H9 (cell line): Measurements from ENCODE around the gene TTC9. TPM values are rescaled to one million over a fixed set of nuclear protein-coding genes. Genes with fewer than 3 reads are reported as not detected.
A peak's percentile ranks its signal among the peaks of the same experiment; 100 is the strongest.

Source experiments
- DNase-seq: peaks from one replicate; pipeline ENCODE4 v3.0.0-alpha.2; 2017
- H2AFZ ChIP-seq: one replicate; pipeline ENCODE4 v1.6.1; 2013; ENCODE audit warnings: mild to moderate bottlenecking, low read length, control low read depth, moderate library complexity
- H2AK5ac ChIP-seq: 2 replicates; pipeline ENCODE4 v1.6.1; 2013; ENCODE audit warnings: low read length, control low read depth, mixed read lengths; ENCODE audit not compliant: insufficient read length
- H2BK120ac ChIP-seq: one replicate; pipeline ENCODE4 v1.6.1; 2013; ENCODE audit warnings: low read depth, mild to moderate bottlenecking, low read length, control low read depth, inconsistent platforms; ENCODE audit not compliant: poor library complexity, severe bottlenecking
- H2BK12ac ChIP-seq: 2 replicates; pipeline ENCODE4 v1.6.1; 2013; ENCODE audit warnings: low read length, control low read depth, mixed read lengths, low read depth; ENCODE audit not compliant: insufficient read length
- H2BK15ac ChIP-seq: 2 replicates; pipeline ENCODE4 v1.6.1; 2013; ENCODE audit warnings: low read depth, low read length, control low read depth
- H2BK20ac ChIP-seq: one replicate; pipeline ENCODE4 v1.6.1; 2013; ENCODE audit warnings: low read depth, mild to moderate bottlenecking, low read length, control low read depth, inconsistent platforms; ENCODE audit not compliant: poor library complexity, severe bottlenecking
- H2BK5ac ChIP-seq: 2 replicates; pipeline ENCODE4 v1.6.1; 2013; ENCODE audit warnings: low read length, control low read depth, mixed read lengths; ENCODE audit not compliant: insufficient read length
- H3K14ac ChIP-seq: 2 replicates; pipeline ENCODE4 v1.6.1; 2013; ENCODE audit warnings: low read length, control low read depth; ENCODE audit not compliant: insufficient read depth
- H3K18ac ChIP-seq: 2 replicates; pipeline ENCODE4 v1.6.1; 2013; ENCODE audit warnings: low read depth, mild to moderate bottlenecking, mixed read lengths, low read length, control low read depth; ENCODE audit not compliant: insufficient read length
- H3K23ac ChIP-seq: 2 replicates; pipeline ENCODE4 v1.6.1; 2013; ENCODE audit warnings: low read length, control low read depth, mixed read lengths, low read depth; ENCODE audit not compliant: insufficient read length
- H3K23me2 ChIP-seq: 2 replicates; pipeline ENCODE4 v1.6.1; 2013; ENCODE audit warnings: low read depth, mild to moderate bottlenecking, mixed read lengths, low read length, control low read depth; ENCODE audit not compliant: insufficient read length, poor library complexity, severe bottlenecking
- H3K27ac ChIP-seq: 2 replicates; pipeline ENCODE4 v1.5.1; 2013; ENCODE audit warnings: low read length, control low read depth, mixed read lengths, low read depth; ENCODE audit not compliant: insufficient read length
- H3K27me3 ChIP-seq: 2 replicates; pipeline ENCODE4 v1.6.1; 2013; ENCODE audit warnings: low read length, control low read depth, inconsistent platforms; ENCODE audit not compliant: insufficient read depth
- H3K4ac ChIP-seq: 2 replicates; pipeline ENCODE4 v1.6.1; 2013; ENCODE audit warnings: low read depth, mild to moderate bottlenecking, control low read depth, inconsistent platforms, low read length, moderate library complexity
- H3K4me1 ChIP-seq: 2 replicates; pipeline ENCODE4 v1.6.1; 2013; ENCODE audit warnings: low read length, control low read depth, inconsistent platforms; ENCODE audit not compliant: insufficient read depth
- H3K4me2 ChIP-seq: 2 replicates; pipeline ENCODE4 v1.6.1; 2013; ENCODE audit warnings: low read length, control low read depth, mixed read lengths; ENCODE audit not compliant: insufficient read length, insufficient read depth
- H3K56ac ChIP-seq: 2 replicates; pipeline ENCODE4 v1.6.1; 2013; ENCODE audit warnings: low read depth, mild to moderate bottlenecking, mixed read lengths, low read length, control low read depth; ENCODE audit not compliant: insufficient read length
- H3K79me1 ChIP-seq: 2 replicates; pipeline ENCODE4 v1.6.1; 2013; ENCODE audit warnings: low read depth, mild to moderate bottlenecking, moderate library complexity, low read length, control low read depth, inconsistent platforms; ENCODE audit not compliant: insufficient read depth, poor library complexity, severe bottlenecking
- H3K79me2 ChIP-seq: 2 replicates; pipeline ENCODE4 v1.6.1; 2013; ENCODE audit warnings: low read length, control low read depth, inconsistent platforms; ENCODE audit not compliant: insufficient read depth
- H3K9ac ChIP-seq: 2 replicates; pipeline ENCODE4 v1.6.1; 2013; ENCODE audit warnings: low read length, control low read depth, mixed read lengths; ENCODE audit not compliant: insufficient read length; ENCODE audit errors: extremely low read depth
- H3K9me3 ChIP-seq: one replicate; pipeline ENCODE4 v1.6.1; 2013; ENCODE audit warnings: low read depth, low read length, inconsistent platforms; ENCODE audit not compliant: control insufficient read depth
- H3T11ph ChIP-seq: one replicate; pipeline ENCODE4 v1.6.1; 2013; ENCODE audit warnings: mild to moderate bottlenecking, low read length, control low read depth, inconsistent platforms
- H4K20me1 ChIP-seq: one replicate; pipeline ENCODE4 v1.6.1; 2013; ENCODE audit not compliant: control insufficient read depth, insufficient read length, insufficient read depth
- H4K5ac ChIP-seq: 2 replicates; pipeline ENCODE4 v1.6.1; 2013; ENCODE audit warnings: low read depth, mild to moderate bottlenecking, mixed read lengths, low read length, control low read depth; ENCODE audit not compliant: insufficient read length
- H4K8ac ChIP-seq: replicated peaks from 2 replicates; pipeline ENCODE4 v1.6.1; 2013; ENCODE audit warnings: low read length, control low read depth, mixed read lengths, low read depth; ENCODE audit not compliant: insufficient read length
- H4K91ac ChIP-seq: 2 replicates; pipeline ENCODE4 v1.6.1; 2013; ENCODE audit warnings: low read depth, mild to moderate bottlenecking, moderate library complexity, mixed read lengths, low read length, control low read depth; ENCODE audit not compliant: insufficient read length
- H3K27ac Mint-ChIP-seq, 3 experiments: 2 replicates in 2 of 3; 3 replicates in 1 of 3; pipeline ENCODE4 v1.8.0; 2020 to 2021; ENCODE audit warnings: mixed read lengths in 3 of 3, mild to moderate bottlenecking in 1 of 3, moderate library complexity in 1 of 3
- H3K27me3 Mint-ChIP-seq: 2 replicates; pipeline ENCODE4 v1.8.0; 2021; ENCODE audit warnings: low read depth, mild to moderate bottlenecking, moderate library complexity, mixed read lengths
- H3K36me3 Mint-ChIP-seq, 3 experiments: 2 replicates in 2 of 3; 3 replicates in 1 of 3; pipeline ENCODE4 v1.8.0; 2020 to 2021; ENCODE audit warnings: low read depth in 3 of 3, mixed read lengths in 3 of 3; ENCODE audit not compliant: insufficient read depth in 1 of 3
- H3K4me1 Mint-ChIP-seq, 2 experiments: 2 replicates each; pipeline ENCODE4 v1.8.0; 2020; ENCODE audit warnings: mixed read lengths in 2 of 2
- H3K4me3 Mint-ChIP-seq, 2 experiments: 2 replicates in 1 of 2; 3 replicates in 1 of 2; pipeline ENCODE4 v1.8.0; 2020 to 2021; ENCODE audit warnings: mild to moderate bottlenecking in 2 of 2, mixed read lengths in 2 of 2, moderate library complexity in 1 of 2
- H3K9me3 Mint-ChIP-seq, 2 experiments: 2 replicates in 1 of 2; 3 replicates in 1 of 2; pipeline ENCODE4 v1.8.0; 2020; ENCODE audit warnings: mild to moderate bottlenecking in 2 of 2, mixed read lengths in 2 of 2, moderate library complexity in 1 of 2
- WGBS: extraction: QIAGEN DNeasy Blood & Tissue Kit; methylation state at CpG from one replicate; pipeline ENCODE4 v1.1.7; 2013; ENCODE audit warnings: missing lambda C conversion rate, low lambda C conversion rate, mixed read lengths; ENCODE audit not compliant: insufficient read length; ENCODE audit errors: extremely low coverage; 5-methylcytosine and 5-hydroxymethylcytosine counted together
- total RNA-seq: library from RNA; stranded (reverse); gene quantifications from 2 replicates; pipeline ENCODE4 v1.2.1, GENCODE V29; 2021
- TF ChIP-seq, protein P1 (sequence below): fragments of 200-600 bp; sonication (generic); conservative IDR thresholded peaks from 3 replicates; pipeline ENCODE4 v1.8.0; 2021; ENCODE audit warnings: antibody characterized with exemption, mild to moderate bottlenecking

TTC9 gene
- total RNA-seq, 1 experiment from 2014 or later: 17.4 TPM

DNA sequence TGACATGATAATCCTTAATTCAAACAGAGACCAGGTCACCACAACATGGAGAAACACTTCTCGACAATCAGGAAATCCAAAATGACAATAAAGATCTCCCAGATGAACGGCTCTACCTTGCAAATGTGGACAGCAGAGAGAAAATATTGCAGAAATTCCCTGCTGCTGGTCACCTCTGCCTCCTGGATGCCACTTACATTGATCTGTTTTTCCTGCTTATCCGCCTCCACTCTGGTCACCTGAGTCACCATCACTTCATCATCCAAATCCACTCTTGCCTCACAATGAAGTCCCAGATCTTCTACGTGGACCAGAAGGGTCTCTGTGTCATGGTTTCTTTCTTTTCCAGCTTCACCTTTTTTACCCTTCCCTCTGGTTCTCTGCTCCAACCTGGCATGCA is 21.1 kb downstream of the TTC9 start:
- Mint-ChIP-seq H3K4me1 (peaks cover 58 to 76% of the 10 kb centered on the region in 2 experiments), H3K9me3 (no peaks in the 10 kb centered on the region), H3K27ac (peak overlapping the region in 2 of 3 experiments; percentile 4 to 50; a peak in 4 of 7 replicates), H3K27me3 (no peaks in the 10 kb centered on the region), H3K36me3 (peaks cover 19 to 34% (median 23%) of the 10 kb centered on the region in 3 experiments; a peak in 6 of 7 replicates), H3K4me3 (no peak overlapping the region)
- H4K91ac ChIP-seq: no peak overlapping the region
- no peak overlapping the region for H4K5ac ChIP-seq
- no peaks in the 10 kb centered on the region for H3K23me2 ChIP-seq
- H2BK120ac ChIP-seq: no peak overlapping the region
- no peaks in the 10 kb centered on the region for H4K20me1 ChIP-seq
- H3K9me3 ChIP-seq: no peaks in the 10 kb centered on the region
- no peak overlapping the region for H4K8ac ChIP-seq
- no peak overlapping the region for H2BK15ac ChIP-seq
- no peak overlapping the region for H3K23ac ChIP-seq
- peaks cover 18% of the 10 kb centered on the region; the same call in 1 of the 2 replicates for H3K79me2 ChIP-seq
- H3K27me3 ChIP-seq: no peaks in the 10 kb centered on the region
- no peak overlapping the region for H3K18ac ChIP-seq
- no peaks in the 10 kb centered on the region for H3K79me1 ChIP-seq
- H2BK5ac ChIP-seq: no peak overlapping the region
- no peak overlapping the region for H2BK12ac ChIP-seq
- H3K9ac ChIP-seq: no peak overlapping the region
- no peak overlapping the region for H2AFZ ChIP-seq
- H3T11ph ChIP-seq: no peak overlapping the region
- H2AK5ac ChIP-seq: no peak overlapping the region
- no peak overlapping the region for H3K4ac ChIP-seq
- TF ChIP-seq, protein P1, sequence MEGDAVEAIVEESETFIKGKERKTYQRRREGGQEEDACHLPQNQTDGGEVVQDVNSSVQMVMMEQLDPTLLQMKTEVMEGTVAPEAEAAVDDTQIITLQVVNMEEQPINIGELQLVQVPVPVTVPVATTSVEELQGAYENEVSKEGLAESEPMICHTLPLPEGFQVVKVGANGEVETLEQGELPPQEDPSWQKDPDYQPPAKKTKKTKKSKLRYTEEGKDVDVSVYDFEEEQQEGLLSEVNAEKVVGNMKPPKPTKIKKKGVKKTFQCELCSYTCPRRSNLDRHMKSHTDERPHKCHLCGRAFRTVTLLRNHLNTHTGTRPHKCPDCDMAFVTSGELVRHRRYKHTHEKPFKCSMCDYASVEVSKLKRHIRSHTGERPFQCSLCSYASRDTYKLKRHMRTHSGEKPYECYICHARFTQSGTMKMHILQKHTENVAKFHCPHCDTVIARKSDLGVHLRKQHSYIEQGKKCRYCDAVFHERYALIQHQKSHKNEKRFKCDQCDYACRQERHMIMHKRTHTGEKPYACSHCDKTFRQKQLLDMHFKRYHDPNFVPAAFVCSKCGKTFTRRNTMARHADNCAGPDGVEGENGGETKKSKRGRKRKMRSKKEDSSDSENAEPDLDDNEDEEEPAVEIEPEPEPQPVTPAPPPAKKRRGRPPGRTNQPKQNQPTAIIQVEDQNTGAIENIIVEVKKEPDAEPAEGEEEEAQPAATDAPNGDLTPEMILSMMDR: no peak
- no peak overlapping the region for H3K14ac ChIP-seq
- H3K56ac ChIP-seq: no peak overlapping the region
- H2BK20ac ChIP-seq: no peak overlapping the region
- no CpG with 5 or more reads among the region's 4 CpGs for WGBS
- H3K4me1 ChIP-seq: peaks cover 28% of the 10 kb centered on the region
- no peak for DNase-seq
- no peak overlapping the region for H3K4me2 ChIP-seq
- H3K27ac ChIP-seq: no peak overlapping the region
